ENCODE results near the gene ATG4B. TPM values are rescaled to one million over a fixed set of nuclear protein-coding genes. Genes with fewer than 3 reads are reported as not detected.

The ATG4B gene
- total and polyA plus RNA-seq, 2 of the 4 experiments (the other 2 are of a cell fraction), result 113 to 146 TPM

GRCh38 chr2:241692448-241692847 is 55.0 kb downstream of the ATG4B start:
- H3K4me2 ChIP-seq (ENCODE audit: low read depth, low read length), result no peak overlapping the region
- no TSS peak for BruUV-seq (replicated peaks)
- POLR2A ChIA-PET (ENCODE audit: unreplicated experiment), result no interaction called here
- H2BK5ac ChIP-seq (ENCODE audit: low read depth, low read length, poor library complexity, severe bottlenecking), result peak overlapping the region; percentile 21
- in situ Hi-C loops (cut with MboI; ENCODE audit: low sequenced_read_pairs), result no loop called here
- intact Hi-C loops (cut with micrococcal nuclease), result no loop called here
- ATAC-seq (ENCODE audit: low read depth), result peak; percentile 76
- H2AK9ac ChIP-seq (replicated peaks; ENCODE audit: low read depth, low read length, poor library complexity), result peak overlapping the region; percentile 85
- H3K4me1 ChIP-seq (ENCODE audit: control insufficient read depth, insufficient read depth, low read length), result peaks cover 5% of the 10 kb centered on the region; the same call in 1 of the 2 replicates
- peaks cover 16% of the 10 kb centered on the region for H3K9me1 ChIP-seq (ENCODE audit: insufficient read depth, low read length)
- no peaks in the 10 kb centered on the region for H3K9me3 ChIP-seq (ENCODE audit: control insufficient read depth, insufficient read depth, low read length)
- no peak overlapping the region for H2AFZ ChIP-seq (replicated peaks; ENCODE audit: low read length, poor library complexity)
- no peaks in the 10 kb centered on the region for H3K27me3 ChIP-seq (ENCODE audit: control insufficient read depth, insufficient read depth, low read length)
- peaks cover 29% of the 10 kb centered on the region for H3K36me3 ChIP-seq (ENCODE audit: control insufficient read depth, insufficient read depth, low read length)
- H3K23ac ChIP-seq (ENCODE audit: low read depth, low read length), result 0 out of 2 replicates have a peak overlapping the region, but pooled peaks have one; percentile 46
- dilution Hi-C loops (cut with HindIII; ENCODE audit: low sequenced_read_pairs, unreplicated experiment), result no loop called here
- peak overlapping the region in 1 of 2 experiments; percentile 74; a peak in 1 of 4 replicates for H4K8ac ChIP-seq (ENCODE audit: low read depth in 2 of 2, low read length in 2 of 2)
- peak; percentile 63 for TF ChIP-seq CEBPB (IDR thresholded peaks at IDR 0.05; ENCODE audit: low read depth, low read length)
- peak; percentile 36; the same call in 1 of the 2 replicates for TF ChIP-seq BHLHE40 (IDR thresholded peaks at IDR 0.05; ENCODE audit: low read depth, low read length)
- no peak for TF ChIP-seq ELK1 (IDR thresholded peaks at IDR 0.05; ENCODE audit: borderline replicate concordance, low read depth, low read length)
- TF ChIP-seq RCOR1 (IDR thresholded peaks at IDR 0.05; ENCODE audit: insufficient replicate concordance, low read length), result peak; percentile 43
- TF ChIP-seq MAFK (IDR thresholded peaks at IDR 0.05; ENCODE audit: low read depth, low read length), result peak; percentile 93
- peak; percentile 55; the same call in 1 of the 2 replicates for TF ChIP-seq FOS (IDR thresholded peaks at IDR 0.05; ENCODE audit: low read depth, low read length)
- TF ChIP-seq MAZ (IDR thresholded peaks at IDR 0.05; ENCODE audit: borderline replicate concordance, low read depth, low read length), result no peak
- 0 out of 2 replicates have a peak, but pooled peaks have one; percentile 18 for TF ChIP-seq NFE2L2 (IDR thresholded peaks at IDR 0.05; ENCODE audit: low read depth, low read length)
- peak overlapping the region; percentile 28; the same call in 1 of the 2 replicates for H3K27ac ChIP-seq (ENCODE audit: insufficient read depth, low read length)
- H2BK20ac ChIP-seq (ENCODE audit: low read depth, low read length), result no peak overlapping the region
- no peak overlapping the region for H4K5ac ChIP-seq (ENCODE audit: low read depth, low read length)
- H2BK120ac ChIP-seq (ENCODE audit: low read depth, low read length), result no peak overlapping the region
- H3K14ac ChIP-seq (replicated peaks; ENCODE audit: low read depth, low read length), result 0 out of 2 replicates have a peak overlapping the region, but pooled peaks have one; percentile 39
- H2AK5ac ChIP-seq (ENCODE audit: low read depth, low read length), result 0 out of 2 replicates have a peak overlapping the region, but pooled peaks have one; percentile 27
- CTCF ChIA-PET, result interaction anchor here (0.6 to 1.2 kb wide), 4 partner anchors 23 to 254 kb away, joined by 3 to 5 read pairs (median 4); no protein-coding TSS in a partner anchor
- no CpG with 5 or more reads among the region's 6 CpGs for WGBS, 2 experiments (ENCODE audit: extremely low coverage in 2 of 2, insufficient read length in 1 of 2)
- H4K91ac ChIP-seq (ENCODE audit: insufficient read depth, low read depth, low read length), result no peak overlapping the region; the same call in 1 of the 2 replicates
- H3K18ac ChIP-seq (ENCODE audit: low read depth, low read length), result no peak overlapping the region
- no peak overlapping the region for H2BK15ac ChIP-seq (ENCODE audit: low read depth, low read length)
- peaks cover 29 to 51% of the 10 kb centered on the region in 2 experiments for H3K79me1 ChIP-seq (ENCODE audit: low read depth in 1 of 2, low read length in 2 of 2)
- no peak overlapping the region for H3K4me3 ChIP-seq (ENCODE audit: insufficient read depth, low read depth, low read length)
- no peak overlapping the region for H3K56ac ChIP-seq (ENCODE audit: extremely low read depth, insufficient read depth, low read length)
- no peak overlapping the region for H3K9ac ChIP-seq (ENCODE audit: low read depth, low read length)
- H4K20me1 ChIP-seq (ENCODE audit: insufficient read depth, low read length), result no peaks in the 10 kb centered on the region
- DNase-seq, result peak; percentile 84
- H3K4ac ChIP-seq (ENCODE audit: low read depth, low read length), result no peak overlapping the region
